GM12878 (cell line): Measurements from ENCODE around the gene ZNF32. TPM values are rescaled to one million over a fixed set of nuclear protein-coding genes. Genes with fewer than 3 reads are reported as not detected.

Experiments
- ATAC-seq: fragments of 200-7000 bp; cut with Tn5 transposase; 3 replicates; pipeline ENCODE4 v1.9.1; 2020; ENCODE audit warnings: mild to moderate bottlenecking, moderate library complexity
- BruUV-seq: library from RNA; stranded (reverse); fragments of 400-500 nt; replicated peaks from 2 replicates; lab custom pipeline; 2021; lab: Mats Ljungman, UMichigan
- CTCF ChIA-PET: fragments of 300-600 bp; sonication (Branson Sonifier 250); formaldehyde crosslinking; extraction: SDS; loops from one replicate; lab custom pipeline; 2021; ENCODE audit warnings: inconsistent platforms; lab: Yijun Ruan, JAX
- POLR2A ChIA-PET: fragments of 350-600 bp; formaldehyde crosslinking; extraction: SDS; loops from one replicate; lab custom pipeline; 2021; ENCODE audit warnings: inconsistent platforms; lab: Charles Lee
- RAD21 ChIA-PET: fragments of 300-600 bp; sonication (Branson Sonifier 250); formaldehyde crosslinking; loops from one replicate; lab custom pipeline; 2023; ENCODE audit warnings: antibody characterized with exemption; ENCODE audit not compliant: unreplicated experiment; lab: Charles Lee
- SMC1A ChIA-PET: fragments of 300-600 bp; sonication (Branson Sonifier 250); formaldehyde crosslinking; loops from one replicate; lab custom pipeline; 2023; ENCODE audit not compliant: unreplicated experiment, uncharacterized antibody; lab: Charles Lee
- DNase-seq: peaks from one replicate; pipeline ENCODE4 v3.0.0-alpha.2; 2011; ENCODE audit warnings: low read depth, low spot score
- FAIRE-seq: peaks from 3 replicates; lab custom pipeline; 2011; peaks lifted over from hg19 to GRCh38; lab: Jason Lieb, UNC
- H2AFZ ChIP-seq: 2 replicates; pipeline ENCODE4 v1.6.0; 2011; ENCODE audit warnings: low read depth, low read length, control low read depth; ENCODE audit not compliant: control insufficient read depth
- H3K27ac ChIP-seq: 2 replicates; pipeline ENCODE4 v1.5.1; 2011; ENCODE audit warnings: control low read depth; ENCODE audit not compliant: control insufficient read depth, insufficient read depth
- H3K27me3 ChIP-seq, 2 experiments: replicated peaks in 1 of 2; 2 replicates each; pipeline versions ENCODE4 v1.6.0 to v1.6.1; 2011; ENCODE audit warnings: low read length in 1 of 2; ENCODE audit not compliant: control insufficient read depth in 2 of 2, insufficient read depth in 2 of 2
- H3K36me3 ChIP-seq, 2 experiments: 2 replicates each; pipeline ENCODE4 v1.5.1; 2011; ENCODE audit warnings: low read length in 1 of 2; ENCODE audit not compliant: control insufficient read depth in 2 of 2, insufficient read depth in 2 of 2
- H3K4me1 ChIP-seq: 2 replicates; pipeline ENCODE4 v1.6.1; 2011; ENCODE audit warnings: mild to moderate bottlenecking, low read length, moderate library complexity, mixed read lengths; ENCODE audit not compliant: control insufficient read depth, insufficient read depth
- H3K4me2 ChIP-seq: 2 replicates; pipeline ENCODE4 v1.6.0; 2011; ENCODE audit warnings: control low read depth; ENCODE audit not compliant: control insufficient read depth, insufficient read depth
- H3K4me3 ChIP-seq: fragments of 200-600 bp; sonication (generic); 2 replicates; pipeline ENCODE4 v1.5.1; 2016
- H3K79me2 ChIP-seq: 2 replicates; pipeline ENCODE4 v1.6.0; 2011; ENCODE audit warnings: low read length; ENCODE audit not compliant: control insufficient read depth, insufficient read depth
- H3K9ac ChIP-seq: 2 replicates; pipeline ENCODE4 v1.8.0; 2011; ENCODE audit warnings: low read length, control low read depth, mixed read lengths; ENCODE audit not compliant: control insufficient read depth, insufficient read depth
- H3K9me3 ChIP-seq: replicated peaks from 3 replicates; pipeline ENCODE4 v1.5.1; 2011; ENCODE audit warnings: mild to moderate bottlenecking, low read length; ENCODE audit not compliant: control insufficient read depth, insufficient read depth
- H4K20me1 ChIP-seq: 2 replicates; pipeline ENCODE4 v1.6.0; 2011; ENCODE audit not compliant: control insufficient read depth, insufficient read depth
- BRCA1 ChIP-seq: IDR thresholded peaks from 2 replicates; pipeline ENCODE4 v1.6.1; 2011; ENCODE audit warnings: low read depth, low read length, improper control_type of control experiment
- CBFB ChIP-seq: IDR thresholded peaks from 2 replicates; pipeline ENCODE4 v1.6.1; 2016; ENCODE audit warnings: antibody characterized with exemption, low read depth
- CREM ChIP-seq: IDR thresholded peaks from 2 replicates; pipeline ENCODE4 v1.6.1; 2014; ENCODE audit warnings: antibody characterized with exemption, low read depth
- HCFC1 ChIP-seq: fragments of 150-350 bp; IDR thresholded peaks from 2 replicates; pipeline ENCODE4 v1.6.1; 2014; ENCODE audit warnings: low read length
- JUND ChIP-seq: IDR thresholded peaks from 2 replicates; pipeline ENCODE4 v1.6.1; 2012; ENCODE audit warnings: low read depth, mild to moderate bottlenecking, low read length, improper control_type of control experiment, moderate library complexity
- MAX ChIP-seq: IDR thresholded peaks from 2 replicates; pipeline ENCODE4 v1.6.1; 2012; ENCODE audit warnings: low read depth, low read length, improper control_type of control experiment
- NFYA ChIP-seq: IDR thresholded peaks from 2 replicates; pipeline ENCODE4 v1.6.1; 2011; ENCODE audit warnings: low read depth, mild to moderate bottlenecking, low read length, improper control_type of control experiment, borderline replicate concordance
- NKRF ChIP-seq: fragments of 450-650 bp; conservative IDR thresholded peaks from 2 replicates; pipeline ENCODE4 v1.6.1; 2017; ENCODE audit warnings: mild to moderate bottlenecking, moderate library complexity
- NR2C1 ChIP-seq: fragments of 450-650 bp; IDR thresholded peaks from 2 replicates; pipeline ENCODE4 v1.6.1; 2017; ENCODE audit warnings: antibody characterized with exemption, mild to moderate bottlenecking, moderate library complexity
- NR2F1 ChIP-seq: fragments of 450-650 bp; conservative IDR thresholded peaks from 2 replicates; pipeline ENCODE4 v1.6.1; 2017; ENCODE audit warnings: mild to moderate bottlenecking
- PAX8 ChIP-seq: fragments of 450-650 bp; IDR thresholded peaks from 2 replicates; pipeline ENCODE4 v1.6.1; 2017; ENCODE audit warnings: mild to moderate bottlenecking, moderate library complexity
- SPI1 ChIP-seq: IDR thresholded peaks from 2 replicates; pipeline ENCODE4 v1.6.1; 2011; ENCODE audit warnings: low read depth, mild to moderate bottlenecking, low read length, moderate library complexity, borderline replicate concordance; ENCODE audit not compliant: insufficient read depth
- TAF1 ChIP-seq: IDR thresholded peaks from 2 replicates; pipeline ENCODE4 v1.6.1; 2011; ENCODE audit warnings: mild to moderate bottlenecking, low read depth, low read length, borderline replicate concordance
- TARDBP ChIP-seq: IDR thresholded peaks from 2 replicates; pipeline ENCODE4 v1.6.1; 2016; ENCODE audit warnings: borderline replicate concordance
- ZNF274 ChIP-seq: IDR thresholded peaks from one replicate; pipeline ENCODE4 v1.8.0; 2011; ENCODE audit not compliant: insufficient read length, insufficient read depth
- ZNF687 ChIP-seq: fragments of 450-650 bp; IDR thresholded peaks from 2 replicates; pipeline ENCODE4 v1.6.1; 2017; ENCODE audit warnings: mild to moderate bottlenecking, moderate library complexity
- ZZZ3 ChIP-seq: IDR thresholded peaks from 2 replicates; pipeline ENCODE4 v1.6.1; 2011; ENCODE audit warnings: low read depth; ENCODE audit not compliant: control insufficient read depth, insufficient read length
- WGBS: methylation state at CpG from one replicate; pipeline ENCODE4 v1.1.6; 2016; ENCODE audit warnings: low lambda C conversion rate; ENCODE audit not compliant: insufficient replicate concordance, insufficient coverage; ENCODE audit errors: missing lambda C conversion rate; 5-methylcytosine and 5-hydroxymethylcytosine counted together
- in situ Hi-C: fragments of 300-500 bp; cut with MboI; formaldehyde crosslinking; loops from 9 replicates; pipeline ENCODE4 v1.14.3; 2018; ENCODE audit warnings: mixed read lengths
- intact Hi-C: fragments of 100-400 bp; cut with micrococcal nuclease; formaldehyde crosslinking; loops from one replicate; pipeline ENCODE4 v1.14.2; 2022; ENCODE audit not compliant: unreplicated experiment
- polyA plus RNA-seq, 11 experiments: library from polyadenylated mRNA; depleted of rRNA in 4 of 11; unstranded in 6 of 11; stranded (reverse) in 5 of 11; fragments of >200 nt; fragmentation: Nextera tagmentation in 4 of 11; fragmentation: Illumina TruSeq in 1 of 11; extraction: Ambion mirVana in 4 of 11; extraction: Trizol in 1 of 11; gene quantifications; 1 replicate in 1 of 11; 2 replicates in 10 of 11; pipeline versions ENCODE4 v1.2.1 to v1.2.3, GENCODE V29; 2011 to 2016; ENCODE audit warnings: inconsistent platforms in 2 of 11, missing spikeins in 2 of 11, low read depth in 1 of 11
- total RNA-seq, 4 experiments: library from RNA; depleted of rRNA in 3 of 4; stranded (reverse); fragments of >200 nt in 3 of 4; fragmentation: Illumina TruSeq in 1 of 4; extraction: Trizol in 1 of 4; gene quantifications; 2 replicates each; pipeline versions ENCODE4 v1.2.1 to v1.2.3, GENCODE V29; 2013 to 2021

Gene ZNF32
- total and polyA plus RNA-seq, 10 of the 15 experiments (the other 5 are each of a cell fraction or from before 2014, with no cell fraction given): 1.9 to 23.0 (median 3.4) TPM

GRCh38 chr10:43606323-43607198, 42.1 kb downstream of the ZNF32 start, which contains the start of gene ZNF485:
ZNF485 (plus strand) TSS chr10:43606438; CDS start chr10:43607051, 613 bp downstream.
- Histone ChIP-seq H4K20me1 (no peaks in the 10 kb centered on the region), H3K4me1 (no peaks in the 10 kb centered on the region; the same call in 1 of the 2 replicates), H3K4me2 (peak within 1 kb of the TSS; percentile 95), H3K27me3 (no peaks in the 10 kb centered on the region), H3K79me2 (peaks cover 3% of the 10 kb centered on the region), H2AFZ (peak within 1 kb of the TSS; percentile 90), H3K27ac (peak within 1 kb of the TSS; percentile 50; the same call in 1 of the 2 replicates), H3K9ac (peak within 1 kb of the TSS; percentile 74), H3K4me3 (peak within 1 kb of the TSS; percentile 86), H3K36me3 (peaks cover 0 to 4% of the 10 kb centered on the region in 2 experiments; a peak in 2 of 4 replicates), H3K9me3 (peaks cover 2% of the 10 kb centered on the region; the same call in 1 of the 3 replicates)
- 7% methylated on average over 40 of the region's 58 CpGs for WGBS
- no TSS peak for BruUV-seq
- ChIA-PET SMC1A (interaction anchor here (0.6 to 4.4 kb wide), 4 partner anchors 8 to 112 kb away, joined by 3 to 18 read pairs (median 6); partner anchors contain the start of gene ZNF32), POLR2A (interaction anchor here (1.4 kb wide), 1 partner anchor 11 kb away, joined by 3 read pairs; no protein-coding TSS in a partner anchor), RAD21 (interaction anchor here (1.0 kb wide), 1 partner anchor 12 kb away, joined by 5 read pairs; no protein-coding TSS in a partner anchor), CTCF (interaction anchor here (0.9 to 1.5 kb wide), 3 partner anchors 12 to 144 kb away, joined by 3 to 4 read pairs (median 3); partner anchors contain the start of gene ZNF239)
- in situ Hi-C loops: no loop called here
- FAIRE-seq: peak; percentile 27
- peak; percentile 99 for ATAC-seq
- DNase-seq: no peak
- intact Hi-C loops: no loop called here
- no peak for TF ChIP-seq JUND
- peak; percentile 64; the same call in 1 of the 2 replicates for TF ChIP-seq TAF1
- peak; percentile 96 for TF ChIP-seq MAX
- TF ChIP-seq SPI1: peak; percentile 63; the same call in 1 of the 2 replicates
- no peak for TF ChIP-seq ZZZ3
- TF ChIP-seq NR2F1: 0 out of 2 replicates have a peak, but pooled peaks have one; percentile 5
- peak; percentile 36; the same call in 1 of the 2 replicates for TF ChIP-seq CREM
- TF ChIP-seq NFYA: no peak
- no peak for TF ChIP-seq ZNF274
- TF ChIP-seq HCFC1: peak; percentile 94
- no peak for TF ChIP-seq PAX8
- no peak for TF ChIP-seq BRCA1
- TF ChIP-seq NKRF: peak; percentile 76; the same call in 1 of the 2 replicates
- TF ChIP-seq NR2C1: peak; percentile 88
- peak; percentile 61; the same call in 1 of the 2 replicates for TF ChIP-seq ZNF687
- TF ChIP-seq CBFB: peak; percentile 53; the same call in 1 of the 2 replicates
- TF ChIP-seq TARDBP: peak; percentile 77; the same call in 1 of the 2 replicates
